Progenitor cell of endocrine pancreas (in vitro differentiated cells): ENCODE results near the gene MSL2. TPM values are rescaled to one million over a fixed set of nuclear protein-coding genes. Genes with fewer than 3 reads are reported as not detected.
"Not testable (repeated sequence)": the region's sequence is repeated elsewhere in the genome, so short reads cannot be mapped to it uniquely, and the experiment has no call there.

Experiments used
- DNase-seq: peaks from one replicate; pipeline ENCODE4 v3.0.0; 2021; ENCODE audit warnings: low spot score; ENCODE audit not compliant: unreplicated experiment
- H3K27ac Mint-ChIP-seq: 2 replicates; pipeline ENCODE4 v1.8.0; 2021; ENCODE audit warnings: mild to moderate bottlenecking, moderate library complexity, mixed read lengths
- H3K27me3 Mint-ChIP-seq: 2 replicates; pipeline ENCODE4 v1.8.0; 2021; ENCODE audit warnings: mixed read lengths
- H3K36me3 Mint-ChIP-seq: 2 replicates; pipeline ENCODE4 v1.8.0; 2022; ENCODE audit warnings: mixed read lengths; ENCODE audit not compliant: insufficient read depth
- H3K4me1 Mint-ChIP-seq: 2 replicates; pipeline ENCODE4 v1.8.0; 2021; ENCODE audit warnings: low read depth, mixed read lengths
- H3K4me3 Mint-ChIP-seq: 2 replicates; pipeline ENCODE4 v1.8.0; 2021; ENCODE audit warnings: low read depth, mild to moderate bottlenecking, moderate library complexity, mixed read lengths
- H3K9me3 Mint-ChIP-seq: 2 replicates; pipeline ENCODE4 v1.8.0; 2021; ENCODE audit warnings: low read depth, mixed read lengths
- CTCF ChIP-seq: fragments of 200-600 bp; sonication (generic); IDR thresholded peaks from one replicate; pipeline ENCODE4 v1.5.0; 2021; ENCODE audit warnings: antibody characterized with exemption, mild to moderate bottlenecking; ENCODE audit not compliant: unreplicated experiment
- total RNA-seq: library from RNA; stranded (reverse); gene quantifications from 2 replicates; pipeline ENCODE4 v1.2.1, GENCODE V29; 2021

The MSL2 gene
- total RNA-seq, 1 donor from 2014 or later, result 39.9 TPM

GRCh38 chr3:136236109-136236508 lies 40.0 kb upstream of the MSL2 start:
- no peaks in the 10 kb centered on the region for H3K9me3 Mint-ChIP-seq
- TF ChIP-seq CTCF, result no peak
- H3K4me3 Mint-ChIP-seq, result no peak overlapping the region
- H3K27ac Mint-ChIP-seq, result no peak overlapping the region
- no peak for DNase-seq
- H3K27me3 Mint-ChIP-seq, result no peaks in the 10 kb centered on the region
- peaks cover 7% of the 10 kb centered on the region for H3K4me1 Mint-ChIP-seq
- no peaks in the 10 kb centered on the region for H3K36me3 Mint-ChIP-seq

- TF ChIP-seq CTCF, result no peak
- Mint-ChIP-seq H3K36me3 (no peaks in the 10 kb centered on the region), H3K4me1 (peaks cover 7% of the 10 kb centered on the region), H3K9me3 (no peaks in the 10 kb centered on the region), H3K4me3 (no peak overlapping the region), H3K27ac (no peak overlapping the region), H3K27me3 (no peaks in the 10 kb centered on the region)
- no peak for DNase-seq
These were observed 39.4 kb upstream of the MSL2 start for GRCh38 chr3:136235545-136235944.

GRCh38 chr3:136232413-136232812 lies 36.3 kb upstream of the MSL2 start:
- H3K4me3 Mint-ChIP-seq, result no peak overlapping the region
- no peaks in the 10 kb centered on the region for H3K36me3 Mint-ChIP-seq
- no peaks in the 10 kb centered on the region for H3K9me3 Mint-ChIP-seq
- no peak overlapping the region for H3K27ac Mint-ChIP-seq
- H3K27me3 Mint-ChIP-seq, result no peaks in the 10 kb centered on the region
- DNase-seq, result no peak
- no peaks in the 10 kb centered on the region for H3K4me1 Mint-ChIP-seq
- no peak for TF ChIP-seq CTCF

- H3K36me3 Mint-ChIP-seq, H3K27me3 Mint-ChIP-seq, H3K4me1 Mint-ChIP-seq, DNase-seq, H3K27ac Mint-ChIP-seq, H3K4me3 Mint-ChIP-seq: not testable (repeated sequence)
- peaks cover 19% of the 10 kb centered on the region for H3K9me3 Mint-ChIP-seq
These were observed 26.6 kb upstream of the MSL2 start for GRCh38 chr3:136222746-136223145.

GRCh38 chr3:136211547-136211946 lies 15.4 kb upstream of the MSL2 start:
- Mint-ChIP-seq H3K36me3 (no peaks in the 10 kb centered on the region), H3K4me1 (no peaks in the 10 kb centered on the region), H3K27me3 (peaks cover 9% of the 10 kb centered on the region), H3K4me3 (no peak overlapping the region), H3K27ac (no peak overlapping the region), H3K9me3 (no peaks in the 10 kb centered on the region)
- DNase-seq, result no peak
- no peak for TF ChIP-seq CTCF

GRCh38 chr3:136209921-136210320 lies 13.8 kb upstream of the MSL2 start:
- H3K36me3 Mint-ChIP-seq, result no peaks in the 10 kb centered on the region
- DNase-seq, result no peak
- no peak for TF ChIP-seq CTCF
- H3K4me1 Mint-ChIP-seq, result no peaks in the 10 kb centered on the region
- H3K27ac Mint-ChIP-seq, result no peak overlapping the region
- H3K4me3 Mint-ChIP-seq, result no peak overlapping the region
- no peaks in the 10 kb centered on the region for H3K9me3 Mint-ChIP-seq
- H3K27me3 Mint-ChIP-seq, result peaks cover 11% of the 10 kb centered on the region
